Lower leg skin (tissue), 4 donors: Measurements from ENCODE around the gene FAM131A. TPM values are rescaled to one million over a fixed set of nuclear protein-coding genes. Genes with fewer than 3 reads are reported as not detected.

Experiments
- DNase-seq, 2 donors: peaks; one replicate each; pipeline ENCODE4 v3.0.0-alpha.2; 2019; ENCODE audit warnings: low spot score in 2 of 2
- H3K4me3 ChIP-seq: fragments of 200-600 bp; sonication (generic); 2 replicates; pipeline ENCODE4 v1.5.1; 2017; ENCODE audit warnings: mild to moderate bottlenecking, low read depth; ENCODE audit not compliant: poor library complexity, severe bottlenecking
- CTCF ChIP-seq, 3 donors: fragments of 450-650 bp; IDR thresholded peaks; one replicate each; pipeline ENCODE4 v1.5.1; 2016; ENCODE audit warnings: antibody characterized with exemption in 3 of 3, mild to moderate bottlenecking in 3 of 3, moderate library complexity in 2 of 3
- POLR2A ChIP-seq, 2 donors: fragments of 450-650 bp; IDR thresholded peaks; one replicate each; pipeline ENCODE4 v1.6.1; 2016 to 2017; ENCODE audit warnings: antibody characterized with exemption in 2 of 2, mild to moderate bottlenecking in 1 of 2, moderate library complexity in 1 of 2
- WGBS, 2 donors: methylation state at CpG; one replicate each; pipeline ENCODE4 v1.1.5; 2018; 5-methylcytosine and 5-hydroxymethylcytosine counted together
- intact Hi-C: fragments of 100-400 bp; cut with DNase I; formaldehyde crosslinking; loops from one replicate; pipeline ENCODE4 v1.15.0; 2023; ENCODE audit warnings: low total_unique reads
- total RNA-seq, 4 donors: library from RNA; depleted of rRNA; stranded (reverse); fragments of >200 nt; gene quantifications; one replicate each; pipeline ENCODE4 v1.1.0, GENCODE V29; 2016

The FAM131A gene
- total RNA-seq, 4 donors from 2014 or later = 60.3 to 81.7 (median 66.9) TPM

GRCh38 chr3:184358124-184358767, 20.8 kb downstream of the FAM131A start:
- 92 to 97% methylated on average over 11 to 12 of the region's 12 CpGs for WGBS, 2 donors
- TF ChIP-seq CTCF (IDR thresholded peaks at IDR 0.05) (no peak), POLR2A (IDR thresholded peaks at IDR 0.05) (no peak)
- intact Hi-C loops = loop anchor here (10.0 kb wide), 1 partner anchor 53 kb away; no protein-coding TSS in a partner anchor
- no peak overlapping the region for H3K4me3 ChIP-seq
- peak in 1 of 2 donors; percentile 75 for DNase-seq

- peak in 1 of 2 donors; percentile 80 for DNase-seq
- H3K4me3 ChIP-seq = no peak overlapping the region
- intact Hi-C loops = loop anchor here (10.0 kb wide), 1 partner anchor 54 kb away; no protein-coding TSS in a partner anchor
- TF ChIP-seq CTCF (IDR thresholded peaks at IDR 0.05) (no peak), POLR2A (IDR thresholded peaks at IDR 0.05) (no peak)
- WGBS, 2 donors = 84 to 88% methylated on average over 14 of the region's 14 CpGs
Observed at GRCh38 chr3:184358921-184359350, 21.5 kb downstream of the FAM131A start.

GRCh38 chr3:184359610-184360009, 22.2 kb downstream of the FAM131A start:
- DNase-seq = no peak
- TF ChIP-seq CTCF (IDR thresholded peaks at IDR 0.05) = no peak
- TF ChIP-seq POLR2A (IDR thresholded peaks at IDR 0.05) = no peak
- 61 to 67% methylated on average over 9 of the region's 9 CpGs for WGBS, 2 donors
- no peak overlapping the region for H3K4me3 ChIP-seq
- intact Hi-C loops = loop anchor here (5.0 to 10.0 kb wide), 2 partner anchors 55 to 108 kb away; no protein-coding TSS in a partner anchor

- TF ChIP-seq CTCF (IDR thresholded peaks at IDR 0.05) (no peak), POLR2A (IDR thresholded peaks at IDR 0.05) (no peak)
- intact Hi-C loops = loop anchor here (5.0 kb wide), 1 partner anchor 107 kb away; no protein-coding TSS in a partner anchor
- no peak for DNase-seq
- 70 to 74% methylated on average over 12 of the region's 12 CpGs for WGBS, 2 donors
- no peak overlapping the region for H3K4me3 ChIP-seq
Observed at GRCh38 chr3:184360070-184360928, 22.9 kb downstream of the FAM131A start.

DNA sequence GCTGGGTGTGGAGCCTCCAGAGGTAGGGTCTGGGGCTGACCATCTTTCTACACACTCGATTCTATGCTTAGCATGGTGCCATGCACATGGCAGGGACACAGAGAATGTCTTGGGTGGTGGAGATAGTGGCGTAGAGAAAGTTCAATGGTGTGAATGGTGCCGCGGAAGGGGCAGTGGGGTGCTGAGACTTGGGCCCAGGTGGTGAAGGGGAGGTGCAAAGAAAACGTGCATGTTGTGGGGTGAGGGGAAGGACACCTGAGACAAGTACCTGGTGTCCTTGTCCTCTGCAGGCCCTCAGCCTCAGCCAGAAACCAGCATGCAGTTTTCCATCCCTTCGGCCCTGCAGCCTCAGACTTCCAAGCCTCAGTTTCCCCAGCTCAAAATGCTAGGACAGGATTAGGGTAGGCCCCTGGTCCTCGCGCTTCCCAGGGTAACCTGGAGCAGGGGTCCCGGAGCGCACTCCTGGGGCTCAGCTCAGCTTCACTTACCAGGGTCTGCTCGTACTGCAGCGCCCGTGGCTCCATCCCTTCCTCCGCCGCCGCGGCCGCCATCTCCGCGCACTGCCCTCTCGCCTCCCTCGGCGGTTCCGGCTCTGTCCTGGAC, 23.6 kb downstream of the FAM131A start:
- 9 to 34% methylated on average over 6 to 22 of the region's 24 CpGs for WGBS, 2 donors
- intact Hi-C loops = loop anchor here (5.0 kb wide), 1 partner anchor 106 kb away; no protein-coding TSS in a partner anchor
- DNase-seq = no peak
- TF ChIP-seq POLR2A (IDR thresholded peaks at IDR 0.05) (no peak), CTCF (IDR thresholded peaks at IDR 0.05) (no peak)
- peak overlapping the region; percentile 69 for H3K4me3 ChIP-seq
